ENCODE data around the gene SNCG.
"Not testable (repeated sequence)": the region's sequence is repeated elsewhere in the genome, so short reads cannot be mapped to it uniquely, and the experiment has no call there.

DNA sequence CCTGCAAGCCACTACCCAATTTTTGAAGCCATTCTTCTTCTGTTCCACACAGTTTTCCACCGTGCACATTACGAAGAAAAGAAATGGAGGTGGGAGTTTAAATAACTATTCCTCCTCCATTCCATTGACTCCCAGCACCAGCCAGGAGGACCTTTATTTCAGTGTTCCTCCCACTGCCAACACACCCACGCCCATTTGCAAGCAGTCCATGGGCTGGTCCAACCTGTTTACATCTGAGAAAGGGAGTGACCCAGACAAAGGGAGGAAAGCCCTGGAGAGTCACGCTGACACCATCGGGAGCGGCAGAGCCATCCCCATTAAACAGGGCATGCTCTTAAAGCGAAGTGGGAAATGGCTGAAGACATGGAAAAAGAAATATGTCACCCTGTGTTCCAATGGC, 49.9 kb downstream of the SNCG start:
- not testable (repeated sequence) for TF ChIP-seq ZNF274 (IDR thresholded peaks at IDR 0.05; ENCODE audit: borderline replicate concordance, extremely low read depth, low read length); POLR2AphosphoS5 (IDR thresholded peaks at IDR 0.05; ENCODE audit: low read depth, low read length); RAD21 (IDR thresholded peaks at IDR 0.05 in 1 of 2, conservative IDR thresholded peaks at IDR 0.05 in 1 of 2; ENCODE audit: low read depth in 2 of 2, low read length in 2 of 2); TBP (IDR thresholded peaks at IDR 0.05; ENCODE audit: low read depth, low read length); POLR2A (IDR thresholded peaks at IDR 0.05; ENCODE audit: control extremely low read depth in 1 of 2, low read depth in 2 of 2, low read length in 2 of 2); TAF1 (IDR thresholded peaks at IDR 0.05; ENCODE audit: low read depth, low read length); BCL11A (IDR thresholded peaks at IDR 0.05; ENCODE audit: low read depth in 2 of 2, low read length in 2 of 2); MAFK (IDR thresholded peaks at IDR 0.05; ENCODE audit: low read depth, low read length); SIN3A (conservative IDR thresholded peaks at IDR 0.05 in 1 of 2, IDR thresholded peaks at IDR 0.05 in 1 of 2; ENCODE audit: low read depth in 1 of 2, low read length in 2 of 2); CEBPB (IDR thresholded peaks at IDR 0.05; ENCODE audit: low read depth, low read length)
- TF ChIP-seq, protein P1, sequence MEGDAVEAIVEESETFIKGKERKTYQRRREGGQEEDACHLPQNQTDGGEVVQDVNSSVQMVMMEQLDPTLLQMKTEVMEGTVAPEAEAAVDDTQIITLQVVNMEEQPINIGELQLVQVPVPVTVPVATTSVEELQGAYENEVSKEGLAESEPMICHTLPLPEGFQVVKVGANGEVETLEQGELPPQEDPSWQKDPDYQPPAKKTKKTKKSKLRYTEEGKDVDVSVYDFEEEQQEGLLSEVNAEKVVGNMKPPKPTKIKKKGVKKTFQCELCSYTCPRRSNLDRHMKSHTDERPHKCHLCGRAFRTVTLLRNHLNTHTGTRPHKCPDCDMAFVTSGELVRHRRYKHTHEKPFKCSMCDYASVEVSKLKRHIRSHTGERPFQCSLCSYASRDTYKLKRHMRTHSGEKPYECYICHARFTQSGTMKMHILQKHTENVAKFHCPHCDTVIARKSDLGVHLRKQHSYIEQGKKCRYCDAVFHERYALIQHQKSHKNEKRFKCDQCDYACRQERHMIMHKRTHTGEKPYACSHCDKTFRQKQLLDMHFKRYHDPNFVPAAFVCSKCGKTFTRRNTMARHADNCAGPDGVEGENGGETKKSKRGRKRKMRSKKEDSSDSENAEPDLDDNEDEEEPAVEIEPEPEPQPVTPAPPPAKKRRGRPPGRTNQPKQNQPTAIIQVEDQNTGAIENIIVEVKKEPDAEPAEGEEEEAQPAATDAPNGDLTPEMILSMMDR (IDR thresholded peaks at IDR 0.05; ENCODE audit: control extremely low read depth in 1 of 3, insufficient read depth in 1 of 3, low read depth in 1 of 3, low read length in 3 of 3), result not testable (repeated sequence)

Data from H1 (cell line).